ENCODE measurements around the gene RALGPS1.

RALGPS1 gene

DNA sequence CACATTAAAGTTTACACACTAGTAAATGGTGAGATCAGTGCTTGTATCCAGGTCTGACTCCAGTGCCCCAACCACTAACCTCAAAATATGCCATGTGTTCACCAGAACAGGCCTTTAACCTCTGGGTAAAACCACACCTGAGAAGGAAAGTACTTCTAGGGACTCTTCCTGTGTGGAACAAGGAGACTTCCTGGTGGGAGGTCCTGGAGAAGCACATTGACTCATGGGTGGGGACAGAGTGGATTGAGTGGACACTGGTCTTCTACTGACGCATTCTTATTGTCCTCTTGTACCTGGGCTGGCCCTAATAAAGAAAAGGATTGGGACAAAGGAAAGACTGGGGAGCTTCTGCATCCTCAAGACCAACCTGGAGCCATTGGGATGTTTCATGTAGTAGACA, 164.4 kb downstream of the RALGPS1 start:
- TF ChIP-seq, protein P1, sequence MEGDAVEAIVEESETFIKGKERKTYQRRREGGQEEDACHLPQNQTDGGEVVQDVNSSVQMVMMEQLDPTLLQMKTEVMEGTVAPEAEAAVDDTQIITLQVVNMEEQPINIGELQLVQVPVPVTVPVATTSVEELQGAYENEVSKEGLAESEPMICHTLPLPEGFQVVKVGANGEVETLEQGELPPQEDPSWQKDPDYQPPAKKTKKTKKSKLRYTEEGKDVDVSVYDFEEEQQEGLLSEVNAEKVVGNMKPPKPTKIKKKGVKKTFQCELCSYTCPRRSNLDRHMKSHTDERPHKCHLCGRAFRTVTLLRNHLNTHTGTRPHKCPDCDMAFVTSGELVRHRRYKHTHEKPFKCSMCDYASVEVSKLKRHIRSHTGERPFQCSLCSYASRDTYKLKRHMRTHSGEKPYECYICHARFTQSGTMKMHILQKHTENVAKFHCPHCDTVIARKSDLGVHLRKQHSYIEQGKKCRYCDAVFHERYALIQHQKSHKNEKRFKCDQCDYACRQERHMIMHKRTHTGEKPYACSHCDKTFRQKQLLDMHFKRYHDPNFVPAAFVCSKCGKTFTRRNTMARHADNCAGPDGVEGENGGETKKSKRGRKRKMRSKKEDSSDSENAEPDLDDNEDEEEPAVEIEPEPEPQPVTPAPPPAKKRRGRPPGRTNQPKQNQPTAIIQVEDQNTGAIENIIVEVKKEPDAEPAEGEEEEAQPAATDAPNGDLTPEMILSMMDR (IDR thresholded peaks at IDR 0.05) = no peak

DNA sequence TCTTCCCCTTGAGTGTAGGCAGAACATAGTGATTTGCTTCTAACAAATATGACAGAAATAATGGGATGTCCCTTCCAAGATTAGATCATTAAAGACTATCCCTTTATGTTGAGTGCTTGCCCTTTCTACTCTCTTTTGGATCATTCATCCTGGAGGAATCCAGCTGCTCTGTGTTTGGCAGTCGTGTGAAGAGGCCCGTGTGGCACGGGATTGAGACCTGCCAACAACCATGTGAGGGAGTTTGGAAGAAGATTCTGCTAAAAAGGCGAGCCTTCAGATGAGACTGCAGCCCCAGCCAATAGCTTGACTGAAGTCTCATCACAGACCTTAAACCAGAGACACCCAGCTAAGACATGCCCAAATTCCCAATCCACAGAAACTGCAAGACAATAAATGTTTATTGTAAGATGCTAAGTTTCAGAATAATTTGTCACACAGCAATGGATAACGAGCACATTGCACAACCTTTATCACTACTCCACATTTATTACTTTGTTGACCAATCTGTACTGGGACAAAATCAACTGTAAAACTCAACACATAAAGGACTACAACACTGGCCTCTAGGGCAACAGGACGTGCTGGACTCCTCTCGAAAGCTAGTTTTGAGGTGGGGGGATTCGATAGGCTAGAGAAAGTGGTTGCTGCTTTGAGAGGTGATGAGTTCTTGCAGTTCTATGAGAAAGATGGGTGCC, 165.0 kb downstream of the RALGPS1 start:
- TF ChIP-seq, protein P1 (IDR thresholded peaks at IDR 0.05) = no peak

DNA sequence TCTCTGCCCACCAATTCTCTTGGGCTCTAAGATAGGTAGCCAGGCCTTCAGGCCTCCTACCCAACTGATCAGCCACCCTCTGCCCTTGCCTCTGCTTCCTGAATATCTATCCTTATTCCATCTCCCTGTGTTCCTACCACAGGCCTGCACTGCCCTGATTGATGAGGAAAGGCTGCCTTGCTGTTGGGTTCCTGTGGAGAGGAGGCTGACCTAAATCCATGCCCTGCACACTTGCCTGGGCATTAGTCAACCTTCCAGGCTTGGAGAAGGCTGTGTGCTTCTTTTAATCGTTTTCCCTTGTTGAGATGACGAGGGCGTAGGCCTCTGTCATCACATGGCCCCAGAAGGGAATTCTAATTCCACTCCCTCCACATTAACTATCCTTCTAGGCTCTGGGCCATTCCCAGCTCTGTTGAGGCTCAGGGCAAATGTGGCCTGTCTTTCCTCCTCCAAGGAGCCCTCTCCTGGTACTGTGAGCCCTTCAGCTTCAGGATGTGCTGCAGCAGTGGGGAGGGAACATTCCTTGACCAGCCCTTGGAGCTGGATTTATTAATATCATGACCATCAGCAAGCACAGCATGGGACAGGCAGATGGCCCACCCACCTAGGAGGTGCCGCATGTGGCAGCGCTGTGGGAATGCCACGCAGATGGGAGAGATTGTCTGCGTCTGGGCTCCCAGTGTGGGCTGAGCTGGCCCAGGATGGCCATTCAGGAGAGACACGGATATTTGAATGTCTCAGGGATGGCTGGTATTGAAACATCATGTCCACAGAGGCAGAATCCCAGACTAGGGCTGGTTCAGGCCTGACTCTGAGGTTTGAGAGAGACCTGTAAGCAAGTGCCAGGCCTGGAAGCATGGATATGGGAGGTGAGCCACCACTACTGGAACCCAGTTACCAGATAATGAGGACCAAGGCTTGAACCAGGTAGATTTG, 166.9 kb downstream of the RALGPS1 start:
- TF ChIP-seq, protein P1 (IDR thresholded peaks at IDR 0.05) = no peak

DNA sequence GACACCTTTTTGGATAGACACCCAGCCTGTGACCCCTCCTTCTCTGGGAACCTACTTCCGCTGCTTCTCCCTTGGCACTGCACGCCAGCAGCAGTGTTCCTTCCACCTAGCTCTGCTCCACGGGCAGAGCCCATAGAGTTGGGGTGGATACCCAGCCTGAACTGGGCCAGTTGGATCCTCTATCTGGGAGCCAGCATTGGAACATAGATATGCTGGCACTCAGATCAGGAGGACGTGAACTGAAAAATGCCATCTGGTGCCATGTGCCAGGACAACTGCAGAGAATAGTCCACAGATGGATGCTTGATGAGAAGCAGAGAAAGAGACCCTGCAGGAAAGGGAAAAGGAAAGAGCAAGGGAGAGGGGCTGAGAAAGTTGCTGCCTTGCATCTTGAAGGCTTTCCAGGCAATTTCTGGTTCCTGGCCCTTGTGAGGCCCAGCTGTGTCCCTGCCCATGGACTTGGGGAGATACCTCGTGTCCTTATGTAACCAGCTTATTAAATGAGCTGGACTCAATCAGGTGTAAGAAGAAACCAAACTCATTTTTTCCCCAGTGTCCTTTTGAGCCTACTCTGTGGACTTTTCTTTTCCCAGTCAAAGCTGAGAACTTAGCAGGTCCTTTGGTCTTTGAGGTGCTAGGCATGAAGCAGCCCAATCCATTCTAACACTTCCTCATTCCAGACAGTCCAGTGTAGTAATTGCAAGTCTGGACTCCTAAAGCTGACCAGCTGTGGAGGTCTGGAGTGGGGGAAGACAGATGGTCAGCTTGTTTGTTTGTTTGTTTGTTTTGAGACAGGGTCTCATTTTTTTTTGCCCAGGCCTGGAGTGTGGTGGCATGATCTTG, 168.8 kb downstream of the RALGPS1 start:
- TF ChIP-seq, protein P1 (IDR thresholded peaks at IDR 0.05) = no peak

DNA sequence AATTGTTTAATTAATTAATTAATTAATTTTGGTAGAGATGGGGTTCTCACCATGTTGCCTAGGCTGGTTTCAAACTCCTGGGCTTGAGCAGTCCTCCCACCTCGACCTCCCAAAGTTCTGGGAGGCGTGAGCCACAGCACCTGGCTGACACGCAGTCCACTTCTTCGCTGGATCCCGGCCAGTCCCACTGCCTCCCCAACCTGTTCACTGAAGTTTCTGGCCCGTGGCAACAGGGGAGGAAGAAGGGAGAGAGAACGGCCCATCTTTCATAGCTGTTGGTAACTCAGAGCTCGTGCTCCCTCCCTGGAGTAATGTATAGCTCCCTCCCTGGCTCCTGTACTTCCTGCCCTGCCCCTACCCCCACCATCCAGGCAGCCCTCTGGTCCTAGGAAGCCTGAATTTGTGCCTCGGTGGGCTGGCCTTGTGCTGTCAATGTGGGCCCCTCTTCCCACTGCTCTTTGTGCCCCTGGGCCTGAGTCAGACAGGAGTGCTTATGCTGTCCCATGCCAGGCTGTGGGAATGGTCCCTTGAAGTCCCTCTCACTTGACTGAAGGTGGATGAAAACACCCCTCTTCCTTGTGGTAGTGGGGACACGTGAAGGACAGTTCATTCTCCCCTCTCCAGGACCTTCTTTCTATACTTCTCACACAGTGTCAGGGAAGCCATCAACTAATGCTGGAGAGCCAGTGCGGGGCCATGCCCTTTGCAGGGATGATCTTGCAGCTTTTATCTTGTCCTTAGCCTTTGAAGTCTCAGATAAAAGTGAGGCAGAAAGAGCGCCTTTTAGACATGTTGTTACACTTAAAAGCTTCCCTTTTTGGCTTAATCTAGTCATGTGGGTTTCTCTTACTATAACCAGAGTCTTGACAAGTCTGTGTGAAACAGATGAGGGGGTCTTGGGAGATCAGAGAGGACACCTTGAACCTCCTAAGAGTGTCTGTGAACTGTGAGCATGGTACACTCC, 169.8 kb downstream of the RALGPS1 start:
- TF ChIP-seq, protein P1 (IDR thresholded peaks at IDR 0.05) = no peak

DNA sequence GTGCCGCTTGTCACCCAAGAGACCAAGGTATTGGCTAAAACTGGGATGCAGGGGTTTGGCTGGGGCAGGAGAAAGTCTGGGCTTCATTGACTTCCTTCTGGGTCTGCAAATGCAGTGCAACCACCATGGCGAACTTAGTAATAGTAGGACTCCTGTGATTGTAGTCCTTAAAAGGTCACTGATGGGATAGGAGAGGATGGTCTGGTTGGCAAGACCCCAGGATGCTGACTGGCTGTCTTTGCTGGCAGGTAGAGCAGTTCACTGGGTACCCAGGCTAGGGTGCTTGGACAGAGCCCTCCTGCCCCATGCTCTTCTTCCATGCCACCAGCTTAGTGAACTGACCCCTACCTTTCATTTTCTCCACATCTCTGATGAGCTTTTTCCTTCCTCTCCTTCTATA, 170.6 kb downstream of the RALGPS1 start:
- TF ChIP-seq, protein P1 (IDR thresholded peaks at IDR 0.05) = no peak
